Measurements from ENCODE around the gene LDLRAD3.

DNA sequence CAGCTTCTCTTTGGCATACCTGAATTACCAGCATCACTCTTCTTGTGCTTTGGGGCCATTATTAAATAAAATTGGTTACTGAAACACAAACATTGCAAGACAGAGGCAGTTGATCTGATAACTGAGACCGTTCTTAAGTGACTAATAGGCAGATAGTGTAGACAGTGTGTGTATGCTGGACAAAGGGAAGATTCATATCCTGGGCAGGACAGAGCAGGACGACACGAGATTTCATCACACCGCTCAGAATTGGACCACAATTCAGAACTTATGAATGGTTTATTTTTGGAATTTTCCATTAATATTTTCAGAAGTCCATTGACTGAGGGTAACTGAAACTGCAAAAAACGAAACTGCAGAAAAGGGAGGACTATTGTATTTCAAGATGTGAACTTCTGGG, 68.6 kb downstream of the LDLRAD3 start:
- TF ChIP-seq POLR2A (IDR thresholded peaks at IDR 0.05; ENCODE audit: borderline replicate concordance, extremely low read depth, insufficient read depth, insufficient read length) (no peak), ELF1 (IDR thresholded peaks at IDR 0.05; ENCODE audit: borderline replicate concordance, low read depth) (no peak)
